Chondrocyte (in vitro differentiated cells): ENCODE data around the gene ATP2C1. TPM values are rescaled to one million over a fixed set of nuclear protein-coding genes. Genes with fewer than 3 reads are reported as not detected.

ENCODE experiments used
- DNase-seq: peaks from one replicate; pipeline ENCODE4 v3.0.0; 2021; ENCODE audit warnings: mixed read lengths, low spot score
- H3K27ac Mint-ChIP-seq: one replicate; pipeline ENCODE4 v1.8.0; 2021; ENCODE audit warnings: mild to moderate bottlenecking, moderate library complexity, mixed read lengths; ENCODE audit not compliant: unreplicated experiment
- H3K27me3 Mint-ChIP-seq: 2 replicates; pipeline ENCODE4 v1.8.0; 2021; ENCODE audit warnings: low read depth, mixed read lengths
- H3K36me3 Mint-ChIP-seq: 2 replicates; pipeline ENCODE4 v1.8.0; 2021; ENCODE audit warnings: low read depth, mixed read lengths
- H3K4me1 Mint-ChIP-seq: 2 replicates; pipeline ENCODE4 v1.8.0; 2021; ENCODE audit warnings: low read depth, mild to moderate bottlenecking, mixed read lengths
- H3K4me3 Mint-ChIP-seq: one replicate; pipeline ENCODE4 v1.8.0; 2021; ENCODE audit warnings: mild to moderate bottlenecking, moderate library complexity, mixed read lengths; ENCODE audit not compliant: unreplicated experiment
- H3K9me3 Mint-ChIP-seq: 2 replicates; pipeline ENCODE4 v1.8.0; 2021; ENCODE audit warnings: low read depth, mixed read lengths
- CTCF ChIP-seq: fragments of 200-600 bp; sonication (generic); IDR thresholded peaks from 2 replicates; pipeline ENCODE4 v1.5.0; 2021; ENCODE audit warnings: antibody characterized with exemption, mild to moderate bottlenecking, moderate library complexity
- total RNA-seq: library from RNA; stranded (reverse); gene quantifications from 3 replicates; pipeline ENCODE4 v1.2.1, GENCODE V29; 2021

The ATP2C1 gene
- total RNA-seq, 1 donor from 2014 or later: 64.3 TPM

GRCh38 chr3:130941793-130942192 lies 47.9 kb downstream of the ATP2C1 start:
- no peaks in the 10 kb centered on the region for H3K27me3 Mint-ChIP-seq
- peaks cover 8% of the 10 kb centered on the region for H3K4me1 Mint-ChIP-seq
- H3K4me3 Mint-ChIP-seq: no peak overlapping the region
- DNase-seq: no peak
- no peak for TF ChIP-seq CTCF
- H3K27ac Mint-ChIP-seq: no peak overlapping the region
- H3K9me3 Mint-ChIP-seq: no peaks in the 10 kb centered on the region
- H3K36me3 Mint-ChIP-seq: peaks cover 20% of the 10 kb centered on the region

- no peak for TF ChIP-seq CTCF
- no peaks in the 10 kb centered on the region for H3K27me3 Mint-ChIP-seq
- peaks cover 3% of the 10 kb centered on the region for H3K9me3 Mint-ChIP-seq
- DNase-seq: no peak
- H3K4me1 Mint-ChIP-seq: peaks cover 9% of the 10 kb centered on the region
- peaks cover 23% of the 10 kb centered on the region for H3K36me3 Mint-ChIP-seq
- H3K4me3 Mint-ChIP-seq: no peak overlapping the region
- no peak overlapping the region for H3K27ac Mint-ChIP-seq
These were observed 53.0 kb downstream of the ATP2C1 start for GRCh38 chr3:130946882-130947281.

GRCh38 chr3:130948001-130948773 lies 54.3 kb downstream of the ATP2C1 start:
- H3K27ac Mint-ChIP-seq: no peak overlapping the region
- H3K27me3 Mint-ChIP-seq: no peaks in the 10 kb centered on the region
- H3K36me3 Mint-ChIP-seq: peaks cover 18% of the 10 kb centered on the region
- no peak overlapping the region for H3K4me3 Mint-ChIP-seq
- DNase-seq: no peak
- peaks cover 9% of the 10 kb centered on the region for H3K4me1 Mint-ChIP-seq
- H3K9me3 Mint-ChIP-seq: peaks cover 3% of the 10 kb centered on the region
- no peak for TF ChIP-seq CTCF

GRCh38 chr3:130948929-130949328 lies 55.0 kb downstream of the ATP2C1 start:
- no peak for DNase-seq
- Mint-ChIP-seq H3K4me3 (no peak overlapping the region), H3K36me3 (peaks cover 15% of the 10 kb centered on the region), H3K9me3 (peaks cover 3% of the 10 kb centered on the region), H3K4me1 (peaks cover 9% of the 10 kb centered on the region), H3K27me3 (no peaks in the 10 kb centered on the region), H3K27ac (no peak overlapping the region)
- no peak for TF ChIP-seq CTCF

GRCh38 chr3:130950124-130950523 lies 56.2 kb downstream of the ATP2C1 start:
- peak overlapping the region; percentile 38 for H3K27ac Mint-ChIP-seq
- DNase-seq: no peak
- no peaks in the 10 kb centered on the region for H3K27me3 Mint-ChIP-seq
- H3K4me1 Mint-ChIP-seq: peaks cover 9% of the 10 kb centered on the region
- H3K9me3 Mint-ChIP-seq: peaks cover 3% of the 10 kb centered on the region
- no peak for TF ChIP-seq CTCF
- H3K4me3 Mint-ChIP-seq: no peak overlapping the region
- H3K36me3 Mint-ChIP-seq: peaks cover 17% of the 10 kb centered on the region
